ENCODE results near the gene PTPRN2. TPM values are rescaled to one million over a fixed set of nuclear protein-coding genes. Genes with fewer than 3 reads are reported as not detected.

The PTPRN2 gene
- polyA plus RNA-seq, 4 donors: 1.6 to 11.7 (median 4.0) TPM

DNA sequence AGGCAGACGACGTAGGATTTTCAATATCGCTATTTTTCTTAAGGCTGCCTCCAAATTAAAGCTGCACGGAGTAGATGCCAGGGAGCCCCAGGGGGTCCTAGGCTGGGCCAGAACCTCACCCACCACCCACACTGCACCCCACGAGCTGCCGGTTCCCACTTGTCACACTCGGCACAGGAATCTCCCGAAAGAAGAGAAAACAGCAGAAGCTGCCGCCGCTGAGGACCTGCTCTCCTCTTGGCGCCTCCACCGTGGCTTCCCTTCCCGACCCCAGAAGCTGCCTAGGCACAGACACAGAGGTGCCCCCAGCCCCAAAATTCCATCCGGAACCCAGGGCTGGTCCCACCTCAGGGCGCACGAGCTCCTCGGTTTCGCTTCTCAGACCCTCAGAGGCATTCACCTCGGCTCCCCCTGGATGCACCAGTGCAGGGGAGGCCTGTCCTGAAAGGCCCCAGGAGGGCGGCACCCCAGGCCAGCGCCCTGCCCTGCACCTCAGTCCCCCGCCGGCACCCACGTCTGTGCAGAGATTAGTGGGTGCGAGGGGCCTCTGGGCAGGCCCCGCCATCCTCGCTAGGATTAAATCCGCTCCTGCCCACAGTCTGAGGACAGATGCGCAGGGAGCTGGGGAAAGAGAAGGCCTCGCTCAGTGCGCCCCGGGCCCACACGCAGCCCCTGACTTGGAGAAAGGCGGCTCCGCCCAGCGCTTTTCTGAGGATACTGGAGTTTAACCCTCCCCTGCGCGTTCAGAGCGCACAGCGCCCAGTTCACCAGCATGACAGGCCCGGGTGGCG, 99.2 kb downstream of the PTPRN2 start:
- FAIRE-seq (no peak), DNase-seq (no peak)
- no peaks in the 10 kb centered on the region for H3K36me3 ChIP-seq (ENCODE audit: control insufficient read depth in 3 of 3, insufficient read depth in 2 of 3, low read depth in 1 of 3, low read length in 3 of 3)
- H3K4me3 ChIP-seq (ENCODE audit: low read depth in 1 of 3, low read length in 3 of 3): no peak overlapping the region
- no peaks in the 10 kb centered on the region for H3K4me1 ChIP-seq (ENCODE audit: control insufficient read depth in 3 of 3, insufficient read depth in 2 of 3, low read depth in 1 of 3, low read length in 2 of 3)
- no peaks in the 10 kb centered on the region for H3K9me3 ChIP-seq (ENCODE audit: control insufficient read depth in 2 of 2, insufficient read depth in 1 of 2, low read depth in 1 of 2, low read length in 1 of 2)
- H3K27ac ChIP-seq (ENCODE audit: low read depth in 1 of 3, low read length in 2 of 3): no peak overlapping the region
- no peaks in the 10 kb centered on the region for H3K27me3 ChIP-seq (ENCODE audit: control insufficient read depth in 3 of 3, insufficient read depth in 3 of 3, low read length in 3 of 3)
- 90 to 94% (median 94%) methylated on average over 41 to 42 of the region's 42 CpGs for WGBS, 3 donors

DNA sequence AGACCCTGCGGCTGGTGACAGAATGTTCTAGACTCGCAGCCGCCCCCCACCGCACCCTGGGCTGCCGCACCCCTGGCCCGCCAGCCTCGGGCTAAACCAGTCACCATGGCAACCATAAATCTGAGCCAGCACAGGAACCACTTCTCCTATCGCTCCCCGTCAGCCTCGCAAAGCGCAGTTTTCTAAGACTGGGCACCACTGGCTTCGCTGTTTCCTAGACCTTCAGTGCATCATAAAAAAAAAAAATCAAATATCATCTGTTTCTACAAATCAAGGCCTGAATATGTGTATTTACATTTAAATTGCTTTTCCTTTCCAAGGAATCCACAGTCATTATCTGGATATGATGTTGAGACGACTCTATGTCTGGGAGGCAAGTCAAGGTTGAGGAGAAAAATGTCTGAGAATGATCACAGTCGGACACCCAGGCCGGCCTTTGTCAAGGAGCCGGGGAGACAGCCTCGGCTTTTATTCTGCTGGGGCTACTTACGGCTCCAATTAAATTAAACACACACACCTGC, 99.9 kb downstream of the PTPRN2 start:
- 73 to 90% (median 87%) methylated on average over 18 of the region's 18 CpGs for WGBS, 3 donors
- H3K27ac ChIP-seq (ENCODE audit: low read depth in 1 of 3, low read length in 2 of 3): no peak overlapping the region
- no peak overlapping the region for H3K4me3 ChIP-seq (ENCODE audit: low read depth in 1 of 3, low read length in 3 of 3)
- H3K36me3 ChIP-seq (ENCODE audit: control insufficient read depth in 3 of 3, insufficient read depth in 2 of 3, low read depth in 1 of 3, low read length in 3 of 3): no peaks in the 10 kb centered on the region
- no peak for FAIRE-seq
- H3K9me3 ChIP-seq (ENCODE audit: control insufficient read depth in 2 of 2, insufficient read depth in 1 of 2, low read depth in 1 of 2, low read length in 1 of 2): no peaks in the 10 kb centered on the region
- H3K27me3 ChIP-seq (ENCODE audit: control insufficient read depth in 3 of 3, insufficient read depth in 3 of 3, low read length in 3 of 3): no peaks in the 10 kb centered on the region
- no peak for DNase-seq
- H3K4me1 ChIP-seq (ENCODE audit: control insufficient read depth in 3 of 3, insufficient read depth in 2 of 3, low read depth in 1 of 3, low read length in 2 of 3): no peaks in the 10 kb centered on the region

DNA sequence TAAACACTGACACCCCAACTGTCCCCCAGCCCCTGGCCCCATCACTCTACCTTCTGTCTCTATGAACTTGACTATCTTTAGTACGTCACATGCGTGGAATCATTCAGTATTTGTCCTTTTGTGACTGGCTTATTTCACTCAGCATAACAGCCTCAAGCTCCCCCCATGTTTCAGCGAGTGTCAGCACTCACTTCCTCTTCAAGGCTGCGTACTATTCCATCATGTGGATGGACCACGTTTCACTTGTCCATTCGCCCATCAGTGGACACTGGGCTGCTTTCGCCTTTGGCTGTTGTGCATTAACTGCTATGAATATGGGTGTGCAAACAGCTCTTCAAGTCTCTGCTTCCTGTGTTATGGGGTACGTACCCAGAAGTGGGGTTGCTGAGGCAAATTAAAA, 100.7 kb downstream of the PTPRN2 start:
- FAIRE-seq (no peak), DNase-seq (no peak)
- Histone ChIP-seq H3K27me3 (ENCODE audit: control insufficient read depth in 3 of 3, insufficient read depth in 3 of 3, low read length in 3 of 3) (no peaks in the 10 kb centered on the region), H3K4me1 (ENCODE audit: control insufficient read depth in 3 of 3, insufficient read depth in 2 of 3, low read depth in 1 of 3, low read length in 2 of 3) (no peaks in the 10 kb centered on the region), H3K9me3 (ENCODE audit: control insufficient read depth in 2 of 2, insufficient read depth in 1 of 2, low read depth in 1 of 2, low read length in 1 of 2) (no peaks in the 10 kb centered on the region), H3K27ac (ENCODE audit: low read depth in 1 of 3, low read length in 2 of 3) (no peak overlapping the region), H3K36me3 (ENCODE audit: control insufficient read depth in 3 of 3, insufficient read depth in 2 of 3, low read depth in 1 of 3, low read length in 3 of 3) (no peaks in the 10 kb centered on the region), H3K4me3 (ENCODE audit: low read depth in 1 of 3, low read length in 3 of 3) (no peak overlapping the region)
- WGBS, 3 donors: 86 to 94% (median 90%) methylated on average over 8 of the region's 8 CpGs

DNA sequence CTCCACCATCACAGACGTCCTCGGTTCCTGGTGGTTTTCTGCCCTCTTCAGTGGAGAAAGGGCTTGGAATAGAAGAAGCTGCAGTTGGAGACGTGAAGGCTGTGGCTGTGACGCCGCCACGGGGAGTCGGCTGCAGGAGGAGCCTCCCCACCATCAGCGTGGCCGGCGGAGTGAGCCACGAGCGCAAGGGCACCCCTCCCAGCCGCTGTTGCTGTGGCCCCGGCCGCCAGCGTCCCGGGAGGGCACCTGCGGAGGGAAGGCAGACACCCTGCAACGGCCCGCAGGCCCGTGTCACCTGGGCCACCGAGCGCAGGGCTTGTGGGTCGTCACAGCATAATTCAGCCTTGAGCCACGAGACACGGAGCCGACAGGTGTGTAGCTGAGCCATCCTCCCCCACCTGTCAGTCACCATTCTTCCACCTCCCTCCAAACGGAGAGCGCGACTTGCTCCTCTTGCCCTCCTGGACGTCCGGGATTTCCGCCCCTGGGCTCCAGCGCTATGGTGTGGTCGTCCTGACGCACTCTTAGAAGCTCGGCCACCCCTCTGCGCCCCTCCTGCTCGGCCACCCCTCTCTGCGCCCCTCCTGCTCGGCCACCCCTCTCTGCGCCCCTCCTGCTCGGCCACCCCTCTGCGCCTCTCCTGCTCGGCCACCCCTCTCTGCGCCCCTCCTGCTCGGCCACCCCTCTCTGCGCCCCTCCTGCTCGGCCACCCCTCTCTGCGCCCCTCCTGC, 102.7 kb downstream of the PTPRN2 start:
- no peaks in the 10 kb centered on the region for H3K27me3 ChIP-seq (ENCODE audit: control insufficient read depth in 3 of 3, insufficient read depth in 3 of 3, low read length in 3 of 3)
- H3K9me3 ChIP-seq (ENCODE audit: control insufficient read depth in 2 of 2, insufficient read depth in 1 of 2, low read depth in 1 of 2, low read length in 1 of 2): peaks cover 0 to 6% of the 10 kb centered on the region in 2 donors
- no peak for DNase-seq
- H3K36me3 ChIP-seq (ENCODE audit: control insufficient read depth in 3 of 3, insufficient read depth in 2 of 3, low read depth in 1 of 3, low read length in 3 of 3): no peaks in the 10 kb centered on the region
- no peaks in the 10 kb centered on the region for H3K4me1 ChIP-seq (ENCODE audit: control insufficient read depth in 3 of 3, insufficient read depth in 2 of 3, low read depth in 1 of 3, low read length in 2 of 3)
- WGBS, 3 donors: 92 to 97% (median 95%) methylated on average over 35 to 50 of the region's 50 CpGs
- no peak overlapping the region for H3K4me3 ChIP-seq (ENCODE audit: low read depth in 1 of 3, low read length in 3 of 3)
- FAIRE-seq: no peak
- H3K27ac ChIP-seq (ENCODE audit: low read depth in 1 of 3, low read length in 2 of 3): no peak overlapping the region

DNA sequence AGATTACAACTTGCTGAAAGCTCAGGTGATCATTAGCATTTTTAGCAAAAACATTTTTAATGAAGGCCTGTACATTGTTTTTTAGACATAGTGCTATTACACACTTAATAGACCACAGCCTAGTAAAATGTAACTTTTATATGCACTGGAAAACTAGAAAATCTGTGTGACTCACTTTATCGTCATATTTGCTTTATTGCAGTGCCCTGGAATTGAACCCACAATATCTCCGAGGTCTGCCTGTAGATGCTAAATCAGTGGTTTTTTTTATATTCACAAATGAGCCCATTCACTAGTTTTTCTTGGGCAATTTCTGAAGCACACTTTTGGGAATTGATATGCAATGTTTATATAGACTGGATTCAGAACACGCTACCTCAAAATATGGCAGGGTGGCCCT, 105.1 kb downstream of the PTPRN2 start:
- no peak for FAIRE-seq

DNA sequence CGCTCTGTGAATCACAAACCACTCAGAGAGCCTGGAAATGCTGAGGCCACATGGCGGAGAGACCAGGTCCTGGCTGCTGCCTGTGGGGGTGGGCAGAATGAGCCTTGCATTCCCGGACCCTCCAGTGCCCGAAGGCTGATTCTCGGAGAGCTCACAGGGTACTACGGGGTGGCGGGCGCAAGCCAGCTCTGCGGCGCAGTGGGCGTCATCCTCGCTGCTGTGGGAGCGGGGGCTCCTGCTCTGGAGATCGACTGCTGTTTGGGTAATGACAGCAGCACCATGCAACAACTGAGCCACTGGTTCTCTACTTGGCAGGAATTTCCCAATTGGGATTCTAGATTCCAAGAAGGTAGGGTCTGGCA, 108.0 kb downstream of the PTPRN2 start:
- H3K27ac ChIP-seq (ENCODE audit: low read depth in 1 of 3, low read length in 2 of 3): no peak overlapping the region
- H3K27me3 ChIP-seq (ENCODE audit: control insufficient read depth in 3 of 3, insufficient read depth in 3 of 3, low read length in 3 of 3): no peaks in the 10 kb centered on the region
- DNase-seq: no peak
- FAIRE-seq: no peak
- H3K9me3 ChIP-seq (ENCODE audit: control insufficient read depth in 2 of 2, insufficient read depth in 1 of 2, low read depth in 1 of 2, low read length in 1 of 2): peaks cover 0 to 6% of the 10 kb centered on the region in 2 donors
- no peak overlapping the region for H3K4me3 ChIP-seq (ENCODE audit: low read depth in 1 of 3, low read length in 3 of 3)
- H3K36me3 ChIP-seq (ENCODE audit: control insufficient read depth in 3 of 3, insufficient read depth in 2 of 3, low read depth in 1 of 3, low read length in 3 of 3): no peaks in the 10 kb centered on the region
- WGBS, 3 donors: 94 to 97% (median 94%) methylated on average over 14 of the region's 14 CpGs
- H3K4me1 ChIP-seq (ENCODE audit: control insufficient read depth in 3 of 3, insufficient read depth in 2 of 3, low read depth in 1 of 3, low read length in 2 of 3): no peaks in the 10 kb centered on the region

More for the DNA sequence above, 105.1 kb downstream of the PTPRN2 start:
- WGBS, 3 donors: 82 to 86% (median 86%) methylated on average over 3 of the region's 3 CpGs
- H3K4me3 ChIP-seq (ENCODE audit: low read depth in 1 of 3, low read length in 3 of 3): no peak overlapping the region
- H3K9me3 ChIP-seq (ENCODE audit: control insufficient read depth in 2 of 2, insufficient read depth in 1 of 2, low read depth in 1 of 2, low read length in 1 of 2): peaks cover 0 to 6% of the 10 kb centered on the region in 2 donors
- no peak overlapping the region for H3K27ac ChIP-seq (ENCODE audit: low read depth in 1 of 3, low read length in 2 of 3)
- no peaks in the 10 kb centered on the region for H3K27me3 ChIP-seq (ENCODE audit: control insufficient read depth in 3 of 3, insufficient read depth in 3 of 3, low read length in 3 of 3)
- no peaks in the 10 kb centered on the region for H3K4me1 ChIP-seq (ENCODE audit: control insufficient read depth in 3 of 3, insufficient read depth in 2 of 3, low read depth in 1 of 3, low read length in 2 of 3)
- no peaks in the 10 kb centered on the region for H3K36me3 ChIP-seq (ENCODE audit: control insufficient read depth in 3 of 3, insufficient read depth in 2 of 3, low read depth in 1 of 3, low read length in 3 of 3)
- no peak for DNase-seq

DNA sequence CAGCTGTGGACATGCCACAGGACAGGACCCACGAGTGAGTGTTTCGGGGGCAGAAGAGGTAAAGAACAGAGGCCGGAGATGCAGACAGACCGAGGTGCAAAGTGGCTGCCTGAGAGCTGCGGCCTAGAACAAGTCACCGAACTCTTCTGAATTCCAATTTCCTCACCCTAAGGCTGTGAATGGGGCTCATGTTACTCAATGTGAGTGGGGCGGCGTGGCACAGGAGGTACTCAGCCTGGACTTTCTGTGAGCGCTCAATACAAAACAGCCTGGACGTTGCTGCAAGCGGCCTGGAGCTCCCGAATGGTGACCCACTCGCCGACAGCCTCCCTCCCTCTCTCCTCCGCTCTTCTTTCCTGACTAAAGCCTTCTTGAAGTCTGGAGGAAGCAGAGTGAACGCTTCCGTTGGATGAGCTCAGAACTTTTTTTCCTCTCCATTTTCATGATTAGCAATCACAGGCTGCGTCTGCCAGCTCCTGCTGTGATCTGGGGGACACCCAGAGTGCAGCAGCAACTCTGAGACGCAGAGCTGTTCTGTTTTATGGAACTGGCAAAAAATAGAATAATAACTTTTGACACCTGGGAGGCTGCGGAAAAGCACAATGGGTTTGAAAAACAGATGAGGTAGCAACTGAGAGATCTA, 108.5 kb downstream of the PTPRN2 start:
- H3K27me3 ChIP-seq (ENCODE audit: control insufficient read depth in 3 of 3, insufficient read depth in 3 of 3, low read length in 3 of 3): no peaks in the 10 kb centered on the region
- H3K4me1 ChIP-seq (ENCODE audit: control insufficient read depth in 3 of 3, insufficient read depth in 2 of 3, low read depth in 1 of 3, low read length in 2 of 3): no peaks in the 10 kb centered on the region
- no peak overlapping the region for H3K27ac ChIP-seq (ENCODE audit: low read depth in 1 of 3, low read length in 2 of 3)
- H3K4me3 ChIP-seq (ENCODE audit: low read depth in 1 of 3, low read length in 3 of 3): no peak overlapping the region
- WGBS, 3 donors: 79 to 93% (median 85%) methylated on average over 20 of the region's 20 CpGs
- DNase-seq (no peak), FAIRE-seq (no peak)
- no peaks in the 10 kb centered on the region for H3K36me3 ChIP-seq (ENCODE audit: control insufficient read depth in 3 of 3, insufficient read depth in 2 of 3, low read depth in 1 of 3, low read length in 3 of 3)
- peaks cover 0 to 6% of the 10 kb centered on the region in 2 donors for H3K9me3 ChIP-seq (ENCODE audit: control insufficient read depth in 2 of 2, insufficient read depth in 1 of 2, low read depth in 1 of 2, low read length in 1 of 2)

DNA sequence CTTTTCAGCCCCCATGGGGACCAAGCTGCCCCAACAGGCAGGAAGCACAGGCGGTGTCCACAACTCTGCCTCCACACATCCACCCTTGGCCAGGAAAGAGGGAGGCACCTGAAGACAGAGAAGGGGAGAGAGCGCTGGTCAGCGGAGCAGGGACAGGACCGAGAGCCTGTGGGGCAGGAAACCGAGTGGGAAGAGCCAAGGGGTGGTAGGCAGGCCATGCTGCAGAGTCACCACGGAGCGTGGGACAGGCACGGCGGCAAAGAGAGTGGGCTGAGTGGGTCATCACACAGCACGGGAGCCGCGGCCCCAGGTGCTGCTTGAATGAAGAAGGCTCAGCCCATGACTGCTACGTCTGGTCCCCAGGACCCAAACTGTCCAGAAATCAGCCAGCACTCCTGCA, 109.8 kb downstream of the PTPRN2 start:
- Histone ChIP-seq H3K27ac (ENCODE audit: low read depth in 1 of 3, low read length in 2 of 3) (no peak overlapping the region), H3K36me3 (ENCODE audit: control insufficient read depth in 3 of 3, insufficient read depth in 2 of 3, low read depth in 1 of 3, low read length in 3 of 3) (no peaks in the 10 kb centered on the region), H3K9me3 (ENCODE audit: control insufficient read depth in 2 of 2, insufficient read depth in 1 of 2, low read depth in 1 of 2, low read length in 1 of 2) (peaks cover 0 to 6% of the 10 kb centered on the region in 2 donors), H3K4me1 (ENCODE audit: control insufficient read depth in 3 of 3, insufficient read depth in 2 of 3, low read depth in 1 of 3, low read length in 2 of 3) (no peaks in the 10 kb centered on the region), H3K4me3 (ENCODE audit: low read depth in 1 of 3, low read length in 3 of 3) (no peak overlapping the region), H3K27me3 (ENCODE audit: control insufficient read depth in 3 of 3, insufficient read depth in 3 of 3, low read length in 3 of 3) (no peaks in the 10 kb centered on the region)
- no peak for DNase-seq
- 85 to 93% (median 88%) methylated on average over 9 to 13 of the region's 13 CpGs for WGBS, 3 donors
- no peak for FAIRE-seq
